ES-I3 (cell line): ENCODE measurements around the gene MAP2K3.

Experiments
- H3K36me3 ChIP-seq: 2 replicates; pipeline ENCODE4 v1.6.1; 2013; ENCODE audit warnings: mild to moderate bottlenecking, low read length, control low read depth, moderate library complexity; ENCODE audit not compliant: insufficient read depth
- H3K4me1 ChIP-seq: 2 replicates; pipeline ENCODE4 v1.6.1; 2013; ENCODE audit warnings: mild to moderate bottlenecking, control low read depth, low read length; ENCODE audit not compliant: insufficient read depth
- H3K9ac ChIP-seq: 2 replicates; pipeline ENCODE4 v1.6.1; 2013; ENCODE audit warnings: low read depth, mild to moderate bottlenecking, low read length, moderate library complexity
- H3K9me3 ChIP-seq: 2 replicates; pipeline ENCODE4 v1.6.1; 2013; ENCODE audit warnings: mild to moderate bottlenecking, low read length, moderate library complexity; ENCODE audit not compliant: control insufficient read depth, insufficient read depth

Gene MAP2K3

GRCh38 chr17:21284319-21285163 lies at the start of gene MAP2K3:
MAP2K3 (plus strand) TSS chr17:21284711; CDS start chr17:21284921, 210 bp downstream.
- peaks cover 28% of the 10 kb centered on the region for H3K4me1 ChIP-seq

GRCh38 chr17:21235921-21236320 lies 48.6 kb upstream of the MAP2K3 start:
- Histone ChIP-seq H3K36me3 (no peaks in the 10 kb centered on the region), H3K4me1 (peaks cover 11% of the 10 kb centered on the region; the same call in 1 of the 2 replicates), H3K9ac (no peak overlapping the region), H3K9me3 (no peaks in the 10 kb centered on the region)

More at GRCh38 chr17:21284319-21285163, at the start of gene MAP2K3:
- no peaks in the 10 kb centered on the region for H3K9me3 ChIP-seq
- H3K9ac ChIP-seq, result peak within 1 kb of the TSS; percentile 84
- H3K36me3 ChIP-seq, result no peaks in the 10 kb centered on the region

GRCh38 chr17:21239680-21240368 lies 44.7 kb upstream of the MAP2K3 start:
- peaks cover 11% of the 10 kb centered on the region; the same call in 1 of the 2 replicates for H3K4me1 ChIP-seq
- no peaks in the 10 kb centered on the region for H3K36me3 ChIP-seq
- no peak overlapping the region for H3K9ac ChIP-seq
- H3K9me3 ChIP-seq, result no peaks in the 10 kb centered on the region

- Histone ChIP-seq H3K9me3 (no peaks in the 10 kb centered on the region), H3K9ac (no peak overlapping the region), H3K36me3 (no peaks in the 10 kb centered on the region), H3K4me1 (peaks cover 11% of the 10 kb centered on the region; the same call in 1 of the 2 replicates)
Observed at GRCh38 chr17:21240369-21241055, 44.0 kb upstream of the MAP2K3 start.

- no peaks in the 10 kb centered on the region for H3K9me3 ChIP-seq
- no peak overlapping the region for H3K9ac ChIP-seq
- H3K4me1 ChIP-seq, result peaks cover 11% of the 10 kb centered on the region; the same call in 1 of the 2 replicates
- H3K36me3 ChIP-seq, result no peaks in the 10 kb centered on the region
Observed at GRCh38 chr17:21241564-21241963, 42.9 kb upstream of the MAP2K3 start.

- no peak overlapping the region for H3K9ac ChIP-seq
- H3K36me3 ChIP-seq, result no peaks in the 10 kb centered on the region
- no peaks in the 10 kb centered on the region for H3K9me3 ChIP-seq
- H3K4me1 ChIP-seq, result peaks cover 11% of the 10 kb centered on the region; the same call in 1 of the 2 replicates
Observed at GRCh38 chr17:21242026-21242697, 42.3 kb upstream of the MAP2K3 start.

GRCh38 chr17:21242780-21243515 lies 41.6 kb upstream of the MAP2K3 start:
- H3K4me1 ChIP-seq, result peaks cover 11% of the 10 kb centered on the region; the same call in 1 of the 2 replicates
- H3K9me3 ChIP-seq, result no peaks in the 10 kb centered on the region
- no peaks in the 10 kb centered on the region for H3K36me3 ChIP-seq
- H3K9ac ChIP-seq, result no peak overlapping the region

- peaks cover 11% of the 10 kb centered on the region; the same call in 1 of the 2 replicates for H3K4me1 ChIP-seq
- no peaks in the 10 kb centered on the region for H3K36me3 ChIP-seq
- H3K9ac ChIP-seq, result no peak overlapping the region
- no peaks in the 10 kb centered on the region for H3K9me3 ChIP-seq
Observed at GRCh38 chr17:21243516-21244303, 40.8 kb upstream of the MAP2K3 start.

- no peaks in the 10 kb centered on the region; the same call in 1 of the 2 replicates for H3K4me1 ChIP-seq
Observed at GRCh38 chr17:21245639-21246084, 38.8 kb upstream of the MAP2K3 start.

GRCh38 chr17:21246698-21247097 lies 37.8 kb upstream of the MAP2K3 start:
- Histone ChIP-seq H3K9ac (no peak overlapping the region), H3K9me3 (no peaks in the 10 kb centered on the region), H3K36me3 (no peaks in the 10 kb centered on the region), H3K4me1 (no peaks in the 10 kb centered on the region; the same call in 1 of the 2 replicates)

More at GRCh38 chr17:21245639-21246084, 38.8 kb upstream of the MAP2K3 start:
- Histone ChIP-seq H3K9me3 (no peaks in the 10 kb centered on the region), H3K36me3 (no peaks in the 10 kb centered on the region), H3K9ac (no peak overlapping the region)

- no peaks in the 10 kb centered on the region for H3K36me3 ChIP-seq
- H3K9ac ChIP-seq, result no peak overlapping the region
- no peaks in the 10 kb centered on the region; the same call in 1 of the 2 replicates for H3K4me1 ChIP-seq
- H3K9me3 ChIP-seq, result no peaks in the 10 kb centered on the region
Observed at GRCh38 chr17:21247552-21248258, 36.8 kb upstream of the MAP2K3 start.

- H3K4me1 ChIP-seq, result no peaks in the 10 kb centered on the region; the same call in 1 of the 2 replicates
- H3K9me3 ChIP-seq, result no peaks in the 10 kb centered on the region
- no peak overlapping the region for H3K9ac ChIP-seq
- no peaks in the 10 kb centered on the region for H3K36me3 ChIP-seq
Observed at GRCh38 chr17:21248500-21248899, 36.0 kb upstream of the MAP2K3 start.
